H1 (cell line): ENCODE data around the gene U2SURP.
A peak's percentile ranks its signal among the peaks of the same experiment; 100 is the strongest.

Experiments
- CBX8 ChIP-seq: fragments of 300-800, 300-1000 bp; sonication (generic); IDR thresholded peaks from 2 replicates; pipeline ENCODE4 v1.7.1; 2016; ENCODE audit warnings: low read depth, low read length, borderline replicate concordance
- EGR1 ChIP-seq: IDR thresholded peaks from 2 replicates; pipeline ENCODE4 v1.6.1; 2011; ENCODE audit warnings: low read depth, low read length, borderline replicate concordance
- POLR2A ChIP-seq, 2 experiments: IDR thresholded peaks; 1 replicate in 1 of 2; 2 replicates in 1 of 2; pipeline ENCODE4 v1.6.1; 2011; ENCODE audit warnings: low read depth in 2 of 2, low read length in 2 of 2, mild to moderate bottlenecking in 2 of 2; ENCODE audit errors: control extremely low read depth in 1 of 2
- ZNF274 ChIP-seq: IDR thresholded peaks from 2 replicates; pipeline ENCODE4 v1.7.0; 2012; ENCODE audit warnings: low read length, borderline replicate concordance; ENCODE audit errors: extremely low read depth

GRCh38 chr3:142963516-142964448, 37.6 kb upstream of the U2SURP start, which contains the start of gene PAQR9:
- TF ChIP-seq CBX8 (no peak), EGR1 (no peak), POLR2A (IDR thresholded peaks at IDR 0.05; ENCODE audit: control extremely low read depth in 1 of 2, low read depth in 2 of 2, low read length in 2 of 2) (peak in 1 of 2 experiments; percentile 46; a peak in 1 of 3 replicates), ZNF274 (no peak)
